Measurements from ENCODE around the gene RNF157.

The RNF157 gene

GRCh38 chr17:76182016-76182764, 58.1 kb downstream of the RNF157 start (continued):
- TF ChIP-seq ZBTB44 (tag by site-specific recombination; IDR thresholded peaks at IDR 0.05), result no peak
- no peak for TF ChIP-seq ZNF658 (tag by site-specific recombination; IDR thresholded peaks at IDR 0.05)
- peak; percentile 31; the same call in 1 of the 2 replicates for TF ChIP-seq ZNF600 (tag by site-specific recombination; IDR thresholded peaks at IDR 0.05)
- peak; percentile 33; the same call in 1 of the 2 replicates for TF ChIP-seq ZNF394 (tag by site-specific recombination; IDR thresholded peaks at IDR 0.05; ENCODE audit: borderline replicate concordance)
- peak; percentile 62 for TF ChIP-seq ZNF629 (tag by site-specific recombination; IDR thresholded peaks at IDR 0.05)
- TF ChIP-seq OVOL3 (tag by site-specific recombination; IDR thresholded peaks at IDR 0.05), result no peak
- TF ChIP-seq ZNF664 (tag by site-specific recombination; IDR thresholded peaks at IDR 0.05), result peak; percentile 33
- TF ChIP-seq ZNF362 (tag by site-specific recombination; IDR thresholded peaks at IDR 0.05), result no peak
- TF ChIP-seq GLIS2 (tag by site-specific recombination; IDR thresholded peaks at IDR 0.05), result no peak
- TF ChIP-seq ZNF785 (tag by site-specific recombination; IDR thresholded peaks at IDR 0.05), result no peak
- no peak for TF ChIP-seq ZNF645 (tag by site-specific recombination; IDR thresholded peaks at IDR 0.05)
- no peak for TF ChIP-seq ZNF157 (tag by site-specific recombination; IDR thresholded peaks at IDR 0.05)
- no peak for TF ChIP-seq HIC1 (tag by site-specific recombination; IDR thresholded peaks at IDR 0.05)
- TF ChIP-seq TRIM28 (IDR thresholded peaks at IDR 0.05; ENCODE audit: borderline replicate concordance, low read length), result peak; percentile 72
- no peak for TF ChIP-seq ZNF473 (tag by site-specific recombination; IDR thresholded peaks at IDR 0.05)
- TF ChIP-seq ZBTB49 (tag by site-specific recombination; IDR thresholded peaks at IDR 0.05; ENCODE audit: low read depth), result no peak
- no peak for TF ChIP-seq MEIS1 (CRISPR knock-in tag; IDR thresholded peaks at IDR 0.05; ENCODE audit: borderline replicate concordance)
- TF ChIP-seq HOXD13 (CRISPR knock-in tag; IDR thresholded peaks at IDR 0.05; ENCODE audit: borderline replicate concordance), result no peak
- no peak for TF ChIP-seq BCL11A (tag by site-specific recombination; IDR thresholded peaks at IDR 0.05; ENCODE audit: low read depth)
- TF ChIP-seq ZNF555 (tag by site-specific recombination; conservative IDR thresholded peaks at IDR 0.05), result no peak
- peak; percentile 91 for TF ChIP-seq CTCF (tag by site-specific recombination; IDR thresholded peaks at IDR 0.05)
- no peak for TF ChIP-seq ZNF768 (tag by site-specific recombination; IDR thresholded peaks at IDR 0.05)
- no peak for TF ChIP-seq ZNF561 (tag by site-specific recombination; IDR thresholded peaks at IDR 0.05; ENCODE audit: borderline replicate concordance)
- TF ChIP-seq KLF10 (tag by site-specific recombination; IDR thresholded peaks at IDR 0.05), result no peak
- no peak for TF ChIP-seq SALL2 (tag by site-specific recombination; IDR thresholded peaks at IDR 0.05; ENCODE audit: borderline replicate concordance)
- no peak for TF ChIP-seq INSM2 (tag by site-specific recombination; IDR thresholded peaks at IDR 0.05)

Data from HEK293 (cell line).